Suppressor macrophage treated with lipopolysaccharide for 4 hours (primary cell): ENCODE measurements around the gene SUFU.
A peak's percentile ranks its signal among the peaks of the same experiment; 100 is the strongest.
"Not testable (repeated sequence)": the region's sequence is repeated elsewhere in the genome, so short reads cannot be mapped to it uniquely, and the experiment has no call there.

Source experiments
- DNase-seq: peaks from one replicate; pipeline ENCODE4 v3.0.0-alpha.2; 2020

Gene SUFU

GRCh38 chr10:102517553-102517952 lies 13.8 kb downstream of the SUFU start:
- no peak for DNase-seq

DNA sequence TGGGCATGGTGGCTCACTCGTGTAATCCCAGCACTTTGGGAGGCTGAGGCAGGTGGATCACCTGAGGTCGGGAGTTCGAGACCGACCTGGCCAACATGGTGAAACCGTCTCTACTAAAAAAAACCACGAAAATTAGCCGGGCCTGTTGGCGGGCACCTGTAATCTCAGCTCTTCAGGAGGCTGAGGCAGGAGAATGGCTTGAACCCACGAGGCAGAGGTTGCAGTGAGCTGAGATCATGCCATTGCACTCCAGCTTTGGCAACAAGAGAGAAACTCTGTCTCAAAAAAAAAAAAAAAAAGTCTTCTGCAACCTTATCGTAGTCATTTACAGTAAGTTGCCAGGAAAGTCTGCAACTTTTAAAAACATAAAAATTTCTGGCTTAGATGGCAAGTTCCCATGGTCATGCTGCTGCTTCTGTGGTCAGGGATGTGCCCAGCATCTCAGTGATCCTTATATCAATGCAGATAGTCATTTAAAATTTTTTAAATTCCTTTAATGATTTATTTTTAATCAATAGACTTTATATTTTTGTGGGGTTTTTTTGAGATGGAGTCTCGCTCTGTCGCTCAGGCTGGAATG lies 15.6 kb downstream of the SUFU start:
- DNase-seq, result no peak

DNA sequence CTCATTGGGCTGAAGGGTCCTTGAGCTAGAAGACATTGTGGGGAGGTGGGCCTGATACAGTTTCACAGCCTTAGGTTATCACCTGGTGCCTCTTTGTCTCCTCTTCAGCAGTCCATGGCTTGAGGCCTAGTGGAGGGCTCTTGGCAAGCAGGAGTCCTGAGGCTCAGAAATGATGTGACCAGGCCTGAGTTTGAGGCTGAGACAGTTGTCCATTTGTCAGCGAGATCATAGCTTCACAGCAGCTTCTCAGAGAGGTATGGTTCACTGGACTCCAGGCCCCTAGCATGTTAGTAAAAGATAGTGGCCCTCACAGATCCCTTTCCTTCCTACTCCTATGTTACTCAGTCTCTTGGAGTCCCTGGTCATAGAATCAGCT lies 19.1 kb downstream of the SUFU start:
- DNase-seq, result no peak

GRCh38 chr10:102523250-102524029 lies 19.7 kb downstream of the SUFU start:
- DNase-seq, result peak; percentile 24

DNA sequence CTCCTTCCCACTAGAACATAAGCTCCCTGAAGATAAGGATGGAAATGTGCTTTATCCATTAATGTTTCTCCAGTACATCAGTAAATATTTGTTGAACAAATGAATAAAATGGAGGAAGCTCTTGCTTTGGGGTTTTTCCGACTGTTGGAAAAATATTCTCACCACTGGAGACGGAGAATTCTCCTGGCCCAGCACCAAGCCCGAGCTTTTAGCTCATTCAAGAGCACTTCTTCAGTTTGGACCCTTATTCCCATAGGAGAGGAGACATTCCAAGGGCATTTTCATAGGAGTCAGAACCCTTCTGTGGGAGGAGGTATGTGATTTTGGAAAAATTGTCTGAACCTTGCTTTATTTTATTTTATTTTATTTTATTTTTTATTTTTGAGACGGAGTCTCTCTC lies 21.0 kb downstream of the SUFU start:
- DNase-seq, result no peak

- DNase-seq, result no peak
These were observed 23.8 kb downstream of the SUFU start for GRCh38 chr10:102527546-102527945.

- DNase-seq, result peak; percentile 84
These were observed 30.6 kb downstream of the SUFU start for GRCh38 chr10:102534333-102534732.

GRCh38 chr10:102534966-102535365 lies 31.2 kb downstream of the SUFU start:
- DNase-seq, result not testable (repeated sequence)

GRCh38 chr10:102535481-102536147 lies 31.8 kb downstream of the SUFU start:
- DNase-seq, result no peak

DNA sequence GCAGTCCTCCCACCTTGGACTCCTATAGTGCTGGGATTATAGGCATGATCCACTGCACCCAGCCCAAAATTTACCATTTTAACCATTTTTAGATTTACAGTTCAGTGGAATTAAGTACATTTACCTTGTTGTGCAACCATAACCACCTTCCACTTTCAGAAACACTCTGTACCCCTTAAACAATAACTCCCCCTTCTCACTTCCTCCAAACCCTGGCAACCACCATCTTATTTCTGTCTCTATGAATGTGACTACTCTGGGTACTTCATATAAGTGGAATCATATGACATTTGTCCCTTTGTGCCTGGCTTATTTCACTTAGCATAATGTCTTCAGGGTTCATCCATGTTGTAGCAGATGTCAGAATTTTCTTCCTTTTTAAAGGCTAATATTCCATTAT lies 33.6 kb downstream of the SUFU start:
- DNase-seq, result no peak

- DNase-seq, result no peak
These were observed 34.2 kb downstream of the SUFU start for GRCh38 chr10:102537948-102538347.

- DNase-seq, result no peak
These were observed 35.0 kb downstream of the SUFU start for GRCh38 chr10:102538811-102539210.

DNA sequence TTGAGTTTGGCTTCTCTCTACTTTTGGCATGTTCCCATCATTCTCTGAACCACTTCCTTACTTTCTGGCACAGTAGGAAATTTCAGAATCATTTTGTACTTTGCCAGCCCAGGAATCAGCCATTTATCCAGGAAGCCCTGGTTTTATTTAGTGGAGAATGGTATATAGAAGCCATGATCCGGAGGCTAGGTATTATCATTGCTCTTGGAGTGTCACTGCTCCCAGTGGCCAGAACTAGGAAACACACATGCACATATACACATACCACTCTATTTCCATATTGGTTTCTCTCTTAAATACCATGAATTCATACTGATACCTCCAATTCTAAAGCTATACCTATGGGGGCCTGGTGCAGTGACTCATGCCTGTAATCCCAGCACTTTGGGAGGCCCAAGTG lies 36.3 kb downstream of the SUFU start:
- DNase-seq, result peak; percentile 30

DNA sequence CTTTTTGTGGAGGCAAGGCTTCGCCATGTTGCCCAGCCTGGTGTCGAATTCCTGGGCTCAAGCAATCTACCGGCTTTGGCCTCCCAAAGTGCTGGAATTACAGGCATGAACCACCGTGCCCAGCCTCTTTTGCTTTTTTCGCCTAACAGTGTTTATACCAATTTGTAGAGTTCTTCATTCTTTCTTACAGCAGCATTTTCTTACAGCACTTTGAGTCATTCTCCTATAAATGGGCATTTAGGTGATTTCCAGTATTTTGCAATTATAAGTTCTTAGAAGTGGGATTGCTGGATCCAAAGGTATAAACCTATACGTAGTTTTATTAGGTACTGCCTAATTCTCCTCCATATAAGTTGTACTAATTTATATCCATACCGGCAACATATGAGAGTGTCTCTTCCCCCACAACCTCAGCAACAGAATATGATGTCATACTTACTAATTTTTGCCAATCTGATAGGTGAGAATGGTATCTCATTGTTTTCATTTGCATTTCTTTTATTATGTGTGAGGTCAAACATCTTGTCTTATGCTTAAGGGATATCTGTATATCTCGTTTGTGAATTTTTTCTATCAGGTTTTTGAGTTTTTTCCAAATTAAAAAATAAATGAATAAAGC lies 39.1 kb downstream of the SUFU start:
- peak; percentile 67 for DNase-seq

DNA sequence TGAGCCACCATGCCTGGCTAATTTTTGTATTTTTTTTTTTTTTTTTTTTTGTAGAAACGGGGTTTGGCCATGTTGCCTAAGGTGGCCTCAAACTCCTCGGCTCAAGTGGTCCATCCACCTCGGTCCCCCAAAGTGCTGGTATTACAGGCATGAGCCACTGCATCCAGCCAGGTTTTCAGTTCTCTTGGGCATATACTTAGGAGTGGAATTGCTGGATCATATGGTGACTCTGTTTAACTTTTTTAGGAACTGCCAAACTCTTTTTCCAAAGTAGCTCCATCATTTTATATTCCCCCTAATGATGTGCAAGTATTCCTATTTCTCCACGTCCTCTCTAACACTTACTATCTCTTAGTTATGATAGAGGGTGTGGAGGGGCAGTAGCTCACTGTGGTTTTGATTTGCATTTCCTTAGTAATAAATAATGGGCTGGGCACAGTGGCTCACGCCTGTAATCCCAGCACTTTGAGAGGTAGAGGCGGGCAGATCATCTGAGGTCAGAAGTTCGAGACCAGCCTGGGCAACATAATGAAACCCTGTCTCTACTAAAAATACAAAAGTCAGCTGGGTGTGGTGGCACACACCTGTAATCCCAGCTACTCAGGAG lies 41.6 kb downstream of the SUFU start:
- no peak for DNase-seq

DNA sequence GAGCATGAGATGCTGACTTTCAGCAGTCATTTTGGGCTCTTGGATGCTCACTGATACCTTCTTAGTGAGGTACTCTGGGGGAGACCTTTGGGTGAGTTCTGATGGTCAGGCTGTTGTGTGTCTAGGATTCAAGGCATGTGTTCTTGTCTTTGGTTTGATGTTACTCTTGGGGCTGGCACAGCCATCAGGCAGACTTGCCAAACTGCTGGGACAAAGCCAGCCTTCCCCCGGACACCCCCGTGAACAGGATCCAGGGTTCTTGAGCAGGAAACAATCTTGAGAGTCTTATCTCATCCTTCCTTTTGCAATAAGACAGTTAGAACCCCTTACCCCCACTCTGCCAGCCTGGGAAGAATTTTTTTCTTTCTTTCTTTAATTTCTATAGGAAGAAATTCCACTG lies 42.2 kb downstream of the SUFU start:
- no peak for DNase-seq

DNA sequence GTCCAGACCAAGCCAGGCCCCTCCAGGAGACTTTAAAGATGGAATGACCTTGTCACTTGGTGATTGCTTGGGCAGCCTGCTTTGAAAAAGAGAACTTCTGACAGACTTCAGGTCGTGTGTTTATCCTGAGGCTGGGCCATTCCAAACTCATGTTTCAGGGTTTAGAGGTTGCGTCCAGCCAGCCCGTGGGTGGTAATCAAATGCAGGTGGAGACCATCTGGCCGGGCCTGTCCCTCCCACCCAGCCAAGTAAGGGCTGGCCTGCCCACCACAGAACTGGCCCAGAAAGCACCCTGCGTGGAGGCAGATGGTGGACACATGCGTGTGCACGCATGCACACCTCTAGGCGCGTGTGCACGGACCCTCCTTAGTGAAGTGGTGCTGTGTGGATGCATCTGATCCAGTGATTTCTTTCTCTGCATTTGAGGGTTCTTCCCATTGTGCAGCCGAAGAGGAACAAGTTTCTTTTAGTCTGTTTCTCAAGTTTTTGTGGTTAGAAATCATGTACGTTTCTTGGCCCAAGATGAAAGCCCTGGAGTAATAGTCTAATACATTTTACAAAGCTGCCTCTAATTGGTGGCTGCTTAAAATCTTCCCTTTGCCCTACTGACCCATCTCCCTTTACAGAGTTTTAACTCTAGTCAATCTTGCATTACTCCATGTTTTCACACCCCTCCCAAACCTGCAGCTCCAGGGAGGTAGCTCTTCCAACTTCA lies 43.0 kb downstream of the SUFU start:
- peak; percentile 34 for DNase-seq

DNA sequence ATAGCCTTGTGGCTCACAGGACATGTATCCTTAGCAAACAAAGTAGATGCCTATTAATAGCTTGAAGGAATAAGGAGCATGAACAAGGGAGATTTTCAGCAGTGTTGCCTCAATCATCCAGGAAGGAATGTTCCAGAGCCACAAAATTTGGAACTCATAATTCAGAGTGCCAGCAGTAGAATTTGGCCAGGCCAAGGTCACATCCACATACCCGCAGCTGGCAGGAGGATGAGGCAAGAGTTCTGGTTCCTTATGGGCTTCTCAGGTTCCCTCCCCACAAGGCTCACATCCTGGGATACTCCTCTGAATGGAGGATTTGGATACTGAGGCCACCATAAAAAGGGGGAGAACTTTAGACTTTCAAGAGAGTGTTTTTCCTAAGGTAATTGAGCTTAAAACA lies 45.8 kb downstream of the SUFU start:
- no peak for DNase-seq

DNA sequence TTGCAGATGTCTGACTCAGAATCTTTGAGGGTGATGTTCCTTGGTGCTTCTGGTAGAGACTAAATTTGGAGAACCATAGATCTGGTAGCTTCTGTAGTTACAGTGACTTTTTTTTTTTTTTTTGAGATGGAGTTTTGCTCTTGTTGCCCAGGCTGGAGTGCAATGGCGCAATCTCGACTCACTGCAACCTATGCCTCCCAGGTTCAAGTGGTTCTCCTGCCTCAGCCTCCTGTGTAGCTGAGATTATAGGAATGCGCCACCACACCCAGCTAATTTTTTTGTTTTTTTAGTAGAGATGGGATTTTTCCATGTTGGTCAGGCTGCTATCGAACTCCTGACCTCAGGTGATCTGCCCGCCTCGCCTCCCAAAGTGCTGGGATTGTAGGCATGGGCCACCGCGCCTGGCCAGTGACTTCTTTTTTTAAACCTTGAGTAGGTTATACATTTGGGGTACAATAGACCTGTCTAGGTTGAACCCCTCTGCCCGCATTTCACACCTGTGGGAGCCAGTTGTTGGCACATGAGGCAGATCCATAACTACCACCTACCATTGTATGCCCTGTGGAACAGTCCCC lies 47.0 kb downstream of the SUFU start:
- DNase-seq, result no peak

DNA sequence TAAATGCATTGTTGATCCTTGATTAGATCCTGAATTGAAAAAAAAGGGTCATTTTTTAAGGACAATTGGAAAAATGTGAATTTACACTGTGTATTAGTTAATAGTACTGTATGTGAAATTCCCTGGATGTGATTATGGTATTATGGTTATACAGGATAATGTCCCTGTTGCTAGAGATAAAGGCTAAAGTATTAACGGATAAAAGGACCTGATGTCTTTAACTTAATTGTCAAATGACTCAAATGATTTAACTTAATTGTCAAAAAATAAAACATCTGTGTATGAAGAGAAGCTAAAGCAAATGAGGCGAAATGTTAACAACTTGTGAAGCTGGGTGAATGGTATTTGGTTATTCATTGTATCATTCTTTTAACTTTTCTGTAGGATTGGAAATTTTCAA lies 48.8 kb downstream of the SUFU start:
- no peak for DNase-seq

DNA sequence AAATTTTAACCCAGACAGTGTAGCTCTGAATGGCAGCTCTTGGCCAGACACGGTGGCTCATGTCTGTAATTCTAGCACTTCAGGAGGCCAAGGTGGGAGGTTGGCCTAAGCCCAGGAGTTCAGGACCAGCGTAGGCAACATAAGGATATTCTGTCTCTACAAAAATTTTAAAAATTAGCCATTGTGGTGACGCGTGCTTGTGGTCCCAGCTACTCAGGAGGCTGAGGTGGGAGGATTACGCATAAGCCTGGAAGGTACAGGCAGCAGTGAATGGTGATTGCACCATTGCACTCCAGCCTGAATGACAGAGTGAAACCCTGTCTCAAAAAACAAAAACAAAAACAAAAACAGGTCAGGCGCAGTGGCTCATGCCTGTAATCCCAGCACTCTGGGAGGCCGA lies 50.0 kb downstream of the SUFU start:
- no peak for DNase-seq

DNA sequence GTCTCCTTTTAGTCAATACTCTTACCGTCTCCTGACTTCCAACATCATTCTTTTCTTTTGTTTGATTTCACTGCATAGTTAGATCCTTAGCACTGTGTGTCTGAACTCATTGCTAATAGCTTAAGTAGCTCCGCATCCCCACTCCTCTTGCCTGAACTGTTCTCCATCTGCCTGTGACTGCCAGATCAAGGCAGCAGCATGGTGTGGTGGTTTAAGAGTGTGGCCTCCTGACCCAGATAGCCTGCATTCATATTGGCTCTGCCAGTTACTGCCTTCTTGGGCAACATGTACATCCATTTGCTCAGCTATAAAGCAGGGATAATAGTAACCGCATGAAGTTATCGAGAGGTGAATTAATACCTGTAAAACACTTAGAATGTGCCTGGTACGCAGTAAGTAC lies 50.8 kb downstream of the SUFU start:
- DNase-seq, result no peak
